ENCODE measurements around the gene GPC3.

The GPC3 gene

GRCh38 chrX:133676344-133677122, 308.9 kb downstream of the GPC3 start:
- no peak for DNase-seq

- no peak for DNase-seq
These were observed 310.5 kb downstream of the GPC3 start for GRCh38 chrX:133674726-133675470.

GRCh38 chrX:133670383-133670782, 315.0 kb downstream of the GPC3 start:
- peak in 1 of 5 experiments; percentile 3 for DNase-seq

- DNase-seq: no peak
These were observed 316.2 kb downstream of the GPC3 start for GRCh38 chrX:133669214-133669613.

GRCh38 chrX:133668225-133668931, 317.0 kb downstream of the GPC3 start:
- DNase-seq: no peak

- no peak for DNase-seq
These were observed 319.1 kb downstream of the GPC3 start for GRCh38 chrX:133666256-133666655.

- DNase-seq: no peak
These were observed 323.2 kb downstream of the GPC3 start for GRCh38 chrX:133661962-133662839.

- DNase-seq: no peak
These were observed 325.1 kb downstream of the GPC3 start for GRCh38 chrX:133660281-133660680.

GRCh38 chrX:133658293-133658911, 327.0 kb downstream of the GPC3 start:
- DNase-seq: no peak

- no peak for DNase-seq
These were observed 329.8 kb downstream of the GPC3 start for GRCh38 chrX:133655275-133656265.

GRCh38 chrX:133654811-133655210, 330.6 kb downstream of the GPC3 start:
- DNase-seq: no peak

- DNase-seq: no peak
These were observed 332.0 kb downstream of the GPC3 start for GRCh38 chrX:133653358-133653757.

- DNase-seq: no peak
These were observed 333.2 kb downstream of the GPC3 start for GRCh38 chrX:133652185-133652584.

GRCh38 chrX:133650239-133650638, 335.2 kb downstream of the GPC3 start:
- DNase-seq: no peak

- DNase-seq: no peak
These were observed 335.7 kb downstream of the GPC3 start for GRCh38 chrX:133649651-133650050.

- no peak for DNase-seq
These were observed 336.8 kb downstream of the GPC3 start for GRCh38 chrX:133648594-133648993.

GRCh38 chrX:133646719-133647116, 338.7 kb downstream of the GPC3 start:
- DNase-seq: no peak

GRCh38 chrX:133645977-133646718, 339.2 kb downstream of the GPC3 start:
- DNase-seq: no peak

GRCh38 chrX:133645256-133645655, 340.1 kb downstream of the GPC3 start:
- DNase-seq: no peak
